ENCODE results near the gene PLA2G4A. TPM values are rescaled to one million over a fixed set of nuclear protein-coding genes. Genes with fewer than 3 reads are reported as not detected.

PLA2G4A gene
- polyA plus RNA-seq, 4 donors: 7.4 to 14.0 (median 11.5) TPM

DNA sequence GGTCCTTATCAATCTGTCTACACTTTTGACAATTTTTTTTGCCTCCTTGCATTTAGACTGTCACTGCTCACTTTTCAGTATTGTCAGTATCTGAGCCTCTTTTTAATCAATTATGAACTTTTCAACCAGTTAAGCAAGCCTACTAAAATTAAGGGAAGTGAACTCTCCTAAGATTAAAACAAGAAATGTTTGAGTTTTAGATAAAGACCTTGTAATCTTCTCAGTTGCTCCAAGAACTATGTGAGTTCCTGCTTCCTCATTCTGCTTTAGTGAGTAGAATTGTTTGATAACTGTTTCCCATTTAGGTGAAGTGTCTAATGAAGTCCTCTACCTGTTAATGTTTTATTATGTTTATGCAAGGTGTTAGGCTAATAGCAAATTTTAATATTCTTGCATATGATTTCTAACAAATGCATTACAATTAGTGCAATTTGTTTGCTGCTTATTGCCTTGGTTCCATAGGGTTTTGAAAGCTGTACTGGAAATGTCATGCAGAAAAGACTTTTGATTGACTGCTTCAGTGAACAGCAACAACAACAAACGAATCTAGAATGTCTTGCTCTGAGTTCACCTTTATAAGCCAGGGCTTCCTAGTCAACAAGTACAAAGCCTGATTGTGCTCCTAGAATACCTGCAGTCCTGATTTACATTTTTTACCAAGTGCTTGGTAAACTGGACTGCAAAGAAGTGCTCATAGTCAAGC, 40.9 kb downstream of the PLA2G4A start:
- DNase-seq (ENCODE audit: low read depth in 4 of 4, low spot score in 3 of 4): no peak

DNA sequence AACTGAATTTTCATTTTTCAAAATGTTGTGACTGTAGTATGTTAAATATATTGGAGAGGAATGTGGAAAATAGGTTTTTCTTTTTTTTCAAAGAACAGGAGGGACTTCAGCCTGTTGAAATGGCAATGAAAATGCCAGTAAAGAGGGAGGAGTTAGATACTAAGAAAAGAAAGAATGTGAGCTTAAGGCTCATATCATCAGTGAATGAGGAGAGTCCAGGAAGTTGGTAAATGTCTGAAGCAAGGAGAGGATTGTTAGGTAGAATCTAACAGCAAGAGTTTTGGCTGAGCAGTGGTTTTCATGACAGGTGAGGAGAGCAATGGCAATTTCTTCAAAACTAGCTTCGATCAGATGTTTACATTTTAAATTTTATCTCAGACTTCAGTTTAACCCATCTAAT, 43.0 kb downstream of the PLA2G4A start:
- no peak for DNase-seq (ENCODE audit: low read depth in 4 of 4, low spot score in 3 of 4)

DNA sequence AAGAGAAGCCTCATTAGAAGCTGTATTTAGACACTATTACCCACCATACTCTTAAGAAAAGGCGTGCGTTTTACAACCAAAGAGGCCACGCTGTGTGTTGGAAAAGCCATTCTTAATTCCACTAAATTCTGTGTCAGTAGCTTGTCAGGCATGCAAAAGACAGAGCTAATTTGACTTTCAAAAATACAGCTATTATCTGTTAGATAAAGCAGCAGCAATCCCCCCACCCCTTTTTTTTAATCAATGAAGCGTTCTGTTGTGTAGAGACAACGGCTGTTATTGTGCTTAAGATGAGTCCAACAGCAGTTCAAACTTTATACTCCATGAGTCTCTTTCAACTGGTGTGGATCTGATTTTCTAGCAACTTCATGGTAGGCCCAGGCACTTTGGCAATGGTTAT, 43.5 kb downstream of the PLA2G4A start:
- no peak for DNase-seq (ENCODE audit: low read depth in 4 of 4, low spot score in 3 of 4)

DNA sequence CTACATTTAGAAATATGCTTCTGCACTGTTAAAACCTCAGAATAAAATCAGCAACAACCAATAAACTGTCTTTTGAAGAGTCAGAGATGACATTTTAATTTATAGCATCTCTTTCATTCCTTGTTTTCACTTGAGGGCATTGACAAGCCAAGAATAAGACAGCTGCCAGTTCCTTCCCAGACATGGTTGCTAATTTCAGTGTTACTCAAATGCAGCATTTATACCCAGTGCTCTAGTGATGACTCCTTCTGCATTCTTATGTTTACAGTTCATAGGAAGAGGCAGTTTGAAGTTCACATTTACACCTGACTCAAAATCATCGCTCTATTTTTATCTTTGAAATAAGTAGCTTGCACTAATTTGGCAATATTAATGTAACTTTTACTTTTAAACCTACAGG, 44.9 kb downstream of the PLA2G4A start:
- no peak for DNase-seq (ENCODE audit: low read depth in 4 of 4, low spot score in 3 of 4)

DNA sequence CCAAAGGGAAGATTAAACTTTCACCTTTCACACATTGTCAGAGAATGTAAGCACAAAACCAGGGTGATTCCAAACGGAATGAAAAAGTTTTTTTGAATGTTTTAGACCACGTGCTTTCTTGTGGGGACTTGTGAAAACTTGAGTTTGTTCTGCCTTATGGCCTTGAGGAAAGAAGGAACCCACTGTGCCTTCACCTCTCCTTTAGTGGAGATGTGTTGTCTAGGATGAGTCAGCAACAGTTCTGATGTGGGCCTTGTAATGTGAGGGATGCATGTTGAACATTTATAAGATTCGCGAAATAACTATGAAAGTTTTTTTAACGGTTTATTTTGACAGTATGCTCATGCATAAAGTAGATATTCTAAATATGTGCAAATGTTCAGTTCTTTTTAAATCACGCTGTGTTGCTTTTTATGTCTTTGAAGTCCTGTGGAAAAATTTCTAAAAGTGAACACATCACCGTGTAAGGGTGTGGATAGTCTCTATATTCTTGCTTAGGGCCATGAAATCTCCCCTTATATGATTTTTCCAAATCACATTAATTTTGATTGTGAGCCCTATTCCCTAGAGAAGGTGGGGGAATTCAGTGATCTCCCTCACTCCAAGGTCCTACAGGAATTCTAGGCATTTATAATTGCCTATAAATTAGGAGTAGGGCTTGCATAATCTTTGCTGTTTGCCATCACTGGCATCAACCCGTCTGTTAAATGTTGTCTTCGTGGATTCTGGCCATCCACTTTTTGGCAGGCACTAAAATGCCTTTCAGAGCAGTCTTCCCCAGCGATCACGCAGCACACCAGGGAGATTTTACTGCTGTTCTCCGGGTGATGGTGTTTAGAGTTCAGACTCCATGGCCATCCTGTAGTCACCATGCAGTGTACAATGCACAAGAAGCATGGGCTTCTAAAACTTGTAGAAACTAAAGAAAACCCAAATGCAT, 47.4 kb downstream of the PLA2G4A start:
- DNase-seq (ENCODE audit: low read depth in 4 of 4, low spot score in 3 of 4): no peak

DNA sequence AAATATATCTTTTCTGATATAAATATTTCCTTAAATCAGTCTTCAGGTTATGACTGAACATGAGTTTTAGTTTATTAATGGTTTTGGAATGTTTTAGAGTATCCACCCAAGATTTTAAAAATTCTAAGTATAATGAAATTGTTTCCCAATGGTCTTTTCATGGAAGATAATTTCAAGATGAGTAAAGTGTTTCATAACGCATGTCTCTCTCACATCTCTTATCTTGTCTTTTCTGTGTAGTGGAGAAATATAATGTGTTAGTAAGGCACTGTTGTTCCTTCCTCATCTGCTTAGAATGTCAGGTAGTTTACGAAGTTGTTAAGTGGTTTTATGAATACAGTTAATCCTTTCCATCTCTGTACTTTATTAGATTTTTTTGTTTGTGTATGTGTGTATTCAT, 49.6 kb downstream of the PLA2G4A start:
- DNase-seq (ENCODE audit: low read depth in 4 of 4, low spot score in 3 of 4): no peak

DNA sequence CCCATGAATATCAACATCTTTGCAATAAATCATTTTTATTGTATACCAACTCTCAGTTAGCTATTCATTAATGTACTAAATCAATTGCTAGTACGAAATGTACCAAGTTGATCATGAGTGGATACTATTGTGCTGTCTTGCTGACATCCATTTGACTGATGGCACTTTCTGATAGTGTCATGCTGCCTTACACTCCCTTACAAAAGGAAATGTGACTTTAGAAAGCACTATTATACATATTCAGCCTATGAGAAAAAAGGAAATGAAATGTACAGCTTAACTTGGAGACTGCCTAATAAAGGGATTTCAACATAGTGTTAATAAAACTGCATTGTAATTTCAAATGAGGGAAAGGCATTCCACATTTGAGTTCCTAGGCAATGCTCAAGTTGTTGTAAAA, 52.2 kb downstream of the PLA2G4A start:
- no peak for DNase-seq (ENCODE audit: low read depth in 4 of 4, low spot score in 3 of 4)

DNA sequence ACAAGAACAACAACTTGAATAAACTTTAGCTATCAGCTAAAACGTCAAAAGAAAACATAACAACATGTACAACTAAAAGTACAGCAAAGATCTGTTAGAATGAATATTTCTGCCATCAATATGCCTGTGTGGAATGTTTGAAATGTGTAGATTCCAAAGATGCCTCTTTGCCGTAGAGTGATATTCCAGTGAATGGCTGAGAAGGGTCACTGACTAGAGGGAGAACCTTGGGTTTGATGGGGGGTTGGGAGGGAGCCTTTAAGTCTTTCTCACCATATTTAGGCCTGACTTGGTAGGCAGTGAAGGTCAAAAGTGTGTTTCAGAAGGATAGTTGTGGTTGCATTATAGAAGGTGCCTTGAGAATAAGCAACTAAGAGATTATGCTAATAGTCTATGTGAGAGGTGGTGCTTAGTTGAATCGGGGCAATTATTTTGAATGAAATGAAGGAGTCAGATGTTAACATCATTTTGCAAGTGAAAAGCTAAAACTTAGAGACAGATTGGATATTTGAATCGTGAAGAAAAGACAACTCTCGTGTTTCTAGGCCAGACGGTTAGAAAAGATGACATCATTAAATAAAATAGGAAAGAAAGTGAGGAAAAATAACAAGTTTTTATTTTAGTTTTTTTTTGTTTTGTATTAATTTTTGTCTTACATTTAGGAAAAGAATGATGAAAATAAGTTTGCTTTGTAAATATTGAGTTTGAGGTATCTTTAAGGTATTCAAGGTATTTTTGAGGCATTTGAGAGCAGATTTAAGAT, 53.8 kb downstream of the PLA2G4A start:
- DNase-seq (ENCODE audit: low read depth in 4 of 4, low spot score in 3 of 4): no peak

DNA sequence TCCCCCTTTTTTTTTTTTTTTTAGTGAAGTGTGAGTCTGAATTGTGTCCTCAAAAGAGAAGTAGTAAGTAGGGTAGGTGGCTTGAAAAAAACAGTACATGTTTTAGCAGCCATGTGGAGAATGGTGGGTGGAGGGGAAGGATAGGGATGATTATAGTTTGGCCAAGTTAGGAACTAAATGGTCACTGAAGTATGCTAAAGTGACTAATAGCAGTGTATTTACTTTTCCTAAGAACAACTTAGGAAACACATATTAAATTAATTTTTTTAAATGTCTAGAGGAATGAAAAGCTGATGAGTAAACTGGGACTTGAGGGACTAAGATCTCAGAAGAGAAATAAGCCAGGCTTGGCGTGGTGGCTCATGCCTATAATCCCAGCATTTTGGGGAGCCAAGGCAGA, 55.5 kb downstream of the PLA2G4A start:
- no peak for DNase-seq (ENCODE audit: low read depth in 4 of 4, low spot score in 3 of 4)

DNA sequence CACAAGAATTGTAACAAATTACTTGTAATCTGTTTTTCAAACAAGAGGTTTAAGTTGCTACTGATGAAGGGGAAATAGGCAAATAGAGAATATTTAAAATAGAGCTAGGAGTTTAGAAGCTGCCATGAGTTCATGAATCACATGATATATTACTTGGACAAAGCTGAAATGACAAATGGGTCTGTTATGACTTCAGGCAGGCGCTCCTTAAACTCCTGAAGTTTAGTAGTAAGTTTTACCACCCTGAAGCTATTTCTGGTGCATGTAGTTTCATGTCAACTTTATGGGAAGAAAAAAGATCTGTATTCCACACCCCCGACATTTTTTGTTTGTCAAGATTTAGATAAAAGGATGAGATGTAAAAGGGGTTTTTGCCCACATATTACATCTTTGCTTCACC, 58.5 kb downstream of the PLA2G4A start:
- no peak for DNase-seq (ENCODE audit: low read depth in 4 of 4, low spot score in 3 of 4)

DNA sequence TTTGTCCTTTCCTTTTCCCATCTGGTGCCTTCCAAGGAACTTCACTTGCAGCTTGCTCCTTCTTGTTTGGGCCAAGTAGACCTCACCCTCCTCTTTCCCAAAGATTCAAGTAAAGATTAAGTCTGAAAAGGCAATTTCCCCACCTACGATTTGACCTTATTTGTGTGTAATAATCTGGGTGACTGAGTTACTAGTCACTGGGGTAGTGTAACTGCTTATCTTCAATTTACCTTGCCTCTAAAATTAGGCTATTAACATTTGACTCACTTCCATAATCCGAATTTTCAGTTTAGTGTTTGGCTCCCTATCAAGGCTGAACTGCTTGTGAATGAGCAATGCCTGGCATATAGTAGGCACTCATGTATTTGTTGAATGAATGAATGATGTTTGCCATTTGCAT, 59.6 kb downstream of the PLA2G4A start:
- no peak for DNase-seq (ENCODE audit: low read depth in 4 of 4, low spot score in 3 of 4)

DNA sequence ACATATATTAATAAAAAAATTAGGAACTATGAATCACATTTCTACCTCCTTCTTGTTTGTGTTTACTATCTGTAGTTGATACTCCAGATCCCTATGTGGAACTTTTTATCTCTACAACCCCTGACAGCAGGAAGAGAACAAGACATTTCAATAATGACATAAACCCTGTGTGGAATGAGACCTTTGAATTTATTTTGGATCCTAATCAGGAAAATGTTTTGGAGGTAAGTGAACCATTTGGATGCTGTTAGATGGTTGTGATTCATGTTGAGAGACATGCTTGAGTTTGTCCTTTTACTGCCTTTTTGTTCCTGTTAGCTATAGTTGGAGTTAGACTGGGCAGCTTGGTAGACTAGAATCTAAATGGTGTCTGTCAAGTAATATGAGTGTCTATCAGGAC, 64.2 kb downstream of the PLA2G4A start:
- DNase-seq (ENCODE audit: low read depth in 4 of 4, low spot score in 3 of 4): no peak

DNA sequence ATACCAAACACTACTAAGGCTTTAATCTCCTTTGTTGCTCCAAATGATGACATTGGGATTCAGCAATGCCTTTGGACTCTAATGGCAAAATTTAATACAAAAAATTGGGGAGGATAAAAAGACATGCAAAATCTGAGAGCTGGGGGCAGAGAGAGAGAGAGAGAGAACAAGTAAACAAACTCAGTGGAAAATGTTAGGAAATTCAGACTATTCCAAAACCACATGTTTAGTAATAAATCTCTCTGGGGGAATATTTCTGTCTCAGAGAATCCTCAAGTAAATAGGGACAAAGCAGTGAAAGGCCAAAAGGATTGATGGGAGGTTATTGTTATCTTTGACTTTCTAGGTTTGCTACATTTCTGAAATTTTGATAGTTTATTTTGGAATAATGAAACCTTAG, 65.7 kb downstream of the PLA2G4A start:
- DNase-seq (ENCODE audit: low read depth in 4 of 4, low spot score in 3 of 4): no peak

DNA sequence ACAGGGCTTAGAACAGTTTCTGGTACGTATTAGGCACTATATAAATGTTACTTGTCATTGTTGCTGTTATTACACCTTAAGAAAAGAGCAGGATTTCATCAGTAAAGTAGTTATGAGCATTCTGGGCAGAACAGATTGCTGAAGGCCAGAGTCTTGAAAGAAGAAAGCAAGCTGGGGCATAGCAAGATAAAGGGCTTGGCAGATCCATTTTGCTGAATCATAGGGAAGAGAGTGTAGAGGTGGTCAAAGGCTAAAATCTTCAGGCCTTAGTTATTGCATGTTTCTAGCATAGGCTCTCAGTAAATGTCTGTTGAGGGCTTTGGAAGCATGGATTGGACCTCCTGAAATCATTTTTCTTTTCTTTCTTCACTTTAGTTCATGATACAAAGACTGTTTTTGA, 67.5 kb downstream of the PLA2G4A start:
- DNase-seq (ENCODE audit: low read depth in 4 of 4, low spot score in 3 of 4): no peak

DNA sequence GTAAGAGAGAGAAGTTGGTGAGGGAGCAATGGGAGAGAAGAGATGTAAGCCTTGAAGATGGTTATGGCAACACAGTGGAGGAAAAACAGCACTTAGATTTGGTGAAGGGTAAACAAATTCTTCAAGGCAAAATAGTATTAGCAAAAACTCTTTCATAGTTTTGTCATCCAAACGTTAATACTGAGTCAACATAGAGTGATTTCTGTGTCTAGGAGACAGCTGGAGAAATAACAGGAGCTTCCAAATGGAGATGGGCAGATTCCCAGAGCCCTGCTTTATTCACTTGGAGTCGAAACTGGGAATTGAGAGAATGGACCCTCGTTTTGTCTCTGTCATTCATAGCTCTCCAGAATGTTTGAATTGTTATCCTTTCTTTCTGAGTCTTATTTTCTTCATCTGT, 68.3 kb downstream of the PLA2G4A start:
- DNase-seq (ENCODE audit: low read depth in 4 of 4, low spot score in 3 of 4): no peak

DNA sequence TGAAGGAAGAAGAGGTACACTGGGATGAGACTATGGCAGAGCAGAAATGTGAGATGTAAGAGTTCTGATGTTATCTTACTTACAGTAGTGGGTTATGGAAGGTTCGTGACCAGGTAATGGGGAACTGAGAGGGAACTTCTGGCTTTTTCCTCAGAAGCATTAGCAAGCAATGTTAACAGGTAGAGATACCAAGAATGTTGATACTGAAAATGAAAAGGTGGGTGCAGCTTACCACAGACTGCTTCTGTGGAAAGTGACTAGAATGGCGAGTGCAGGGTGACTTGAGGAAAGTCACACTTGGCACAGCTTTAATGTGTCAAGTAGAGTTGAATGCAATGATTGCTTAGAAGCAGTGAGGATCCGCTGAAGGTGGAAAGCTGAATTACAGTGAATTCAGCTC, 70.8 kb downstream of the PLA2G4A start:
- DNase-seq (ENCODE audit: low read depth in 4 of 4, low spot score in 3 of 4): no peak

DNA sequence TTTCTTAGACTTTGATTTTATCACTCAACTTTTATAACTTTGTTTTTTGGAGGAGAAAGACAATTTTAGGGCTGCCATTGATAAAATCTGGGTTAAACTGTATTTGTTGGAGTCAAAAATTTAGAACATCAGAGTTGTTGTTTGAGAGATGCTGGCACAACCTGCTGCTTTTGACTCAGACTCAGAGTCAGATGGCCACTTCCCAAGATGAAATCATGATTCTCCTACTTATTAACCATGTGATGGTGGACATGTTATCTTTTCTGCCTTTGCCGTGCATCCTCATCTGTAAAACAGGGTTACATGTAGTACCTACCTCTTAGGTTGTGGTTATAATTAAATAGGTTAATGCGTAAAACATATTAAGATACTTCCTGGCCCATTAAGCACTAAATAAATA, 71.2 kb downstream of the PLA2G4A start:
- no peak for DNase-seq (ENCODE audit: low read depth in 4 of 4, low spot score in 3 of 4)

DNA sequence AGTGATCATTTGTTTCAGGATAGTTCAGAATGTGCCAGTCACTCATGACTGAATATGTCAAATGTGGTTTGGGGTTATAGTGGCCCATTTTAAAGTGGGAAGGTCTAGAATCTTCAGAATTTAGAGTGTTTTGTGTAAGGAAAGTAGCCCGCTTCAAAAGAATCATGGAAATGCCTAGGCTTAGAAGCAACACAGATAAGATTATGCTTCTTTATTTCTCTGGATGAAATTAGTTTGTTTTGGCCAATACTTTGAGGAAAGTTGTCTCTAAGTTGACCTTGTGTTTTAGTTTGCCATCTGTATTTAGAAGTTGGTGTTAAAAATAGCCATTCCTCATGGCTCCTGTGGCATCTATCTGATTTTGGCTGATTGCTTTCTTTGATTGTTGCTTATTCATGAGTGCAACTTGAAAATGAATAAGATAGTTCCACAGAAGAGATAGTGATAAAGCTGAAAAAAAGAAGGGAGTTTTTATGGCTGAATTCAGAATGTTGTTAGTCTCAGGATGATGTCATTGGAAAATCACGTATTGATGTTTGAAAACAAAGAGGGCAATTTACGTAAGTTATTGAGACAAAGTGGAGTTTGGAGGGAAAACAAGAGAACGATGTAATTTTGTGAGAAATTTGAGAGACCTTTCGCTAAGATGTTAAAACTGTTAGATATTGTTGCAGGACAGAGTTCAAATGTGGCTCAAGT, 71.9 kb downstream of the PLA2G4A start:
- no peak for DNase-seq (ENCODE audit: low read depth in 4 of 4, low spot score in 3 of 4)

DNA sequence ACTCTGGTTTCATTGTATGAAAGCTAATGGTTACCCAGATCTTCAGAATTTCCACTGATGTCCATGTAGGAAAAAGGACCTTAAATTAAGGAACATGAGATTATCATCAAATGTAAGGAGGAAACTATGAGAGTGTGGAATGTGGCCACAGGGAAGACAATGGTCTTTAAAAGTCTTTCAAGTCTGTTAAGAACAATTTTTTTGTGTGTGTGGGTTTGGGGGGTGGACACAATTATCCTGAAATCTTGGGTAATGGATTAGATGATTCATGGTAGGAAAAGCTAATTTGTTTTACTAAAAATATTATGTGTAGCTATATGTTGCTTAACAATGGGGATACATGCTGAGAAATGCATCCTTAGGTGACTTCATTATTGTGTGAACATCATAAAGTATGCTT, 72.9 kb downstream of the PLA2G4A start:
- DNase-seq (ENCODE audit: low read depth in 4 of 4, low spot score in 3 of 4): no peak

DNA sequence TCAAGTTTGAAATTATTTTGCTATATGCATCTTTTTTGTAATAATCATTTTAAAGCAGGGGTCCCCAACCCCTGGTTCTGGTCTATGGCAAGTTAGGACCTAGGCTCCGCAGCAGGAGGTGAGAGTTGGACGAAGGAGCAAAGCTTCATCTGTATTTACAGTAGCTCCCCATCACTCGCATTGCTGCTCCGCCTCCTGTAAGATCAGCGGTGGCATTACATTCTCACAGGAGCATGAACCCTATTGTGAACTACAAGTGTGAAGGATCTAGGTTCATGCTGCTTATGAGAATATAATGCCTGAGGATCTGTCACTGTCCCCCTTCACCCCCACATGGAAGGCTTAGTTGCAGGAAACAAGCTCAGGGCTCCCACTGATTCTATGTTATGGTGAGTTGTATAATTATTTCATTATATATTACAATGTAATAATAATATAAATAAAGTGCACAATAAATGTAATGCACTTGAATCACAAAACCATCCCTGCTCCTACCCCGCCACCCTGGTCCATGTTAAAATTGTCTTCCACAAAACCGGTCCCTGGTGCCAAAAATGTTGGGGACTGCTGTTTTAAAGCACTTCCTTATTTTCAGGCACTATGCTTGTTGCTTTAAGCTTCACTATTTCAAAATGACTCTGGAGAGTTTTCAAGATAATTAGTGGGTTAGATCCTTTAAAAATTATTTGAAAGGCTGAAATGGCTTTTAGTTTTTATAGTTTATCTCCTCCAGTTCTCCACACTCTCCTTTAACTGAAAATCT, 74.8 kb downstream of the PLA2G4A start:
- DNase-seq (ENCODE audit: low read depth in 4 of 4, low spot score in 3 of 4): no peak
